Esophagus muscularis mucosa (tissue), 4 donors: ENCODE measurements around the gene CUTC. TPM values are rescaled to one million over a fixed set of nuclear protein-coding genes. Genes with fewer than 3 reads are reported as not detected.

ENCODE experiments used
- DNase-seq: peaks from one replicate; pipeline ENCODE4 v3.0.0-alpha.2; 2017; ENCODE audit errors: extremely low spot score
- H3K27ac ChIP-seq, 4 donors: fragments of 200-600 bp; sonication (generic); replicated peaks in 1 of 4; 1 replicate in 3 of 4; 2 replicates in 1 of 4; pipeline ENCODE4 v1.5.1; 2016 to 2019; ENCODE audit warnings: mild to moderate bottlenecking in 1 of 4
- H3K27me3 ChIP-seq, 4 donors: fragments of 200-600 bp; sonication (generic); one replicate each; pipeline versions ENCODE4 v1.5.1 to v1.6.0; 2016 to 2019
- H3K36me3 ChIP-seq, 4 donors: fragments of 200-600 bp; sonication (generic); one replicate each; pipeline ENCODE4 v1.5.1; 2016 to 2019
- H3K4me1 ChIP-seq, 4 donors: fragments of 200-600 bp; sonication (generic); one replicate each; pipeline ENCODE4 v1.5.1; 2016 to 2019
- H3K4me3 ChIP-seq, 4 donors: fragments of 200-600 bp; sonication (generic); 1 replicate in 2 of 4; 2 replicates in 2 of 4; pipeline ENCODE4 v1.5.1; 2016 to 2019; ENCODE audit warnings: mild to moderate bottlenecking in 4 of 4, moderate library complexity in 1 of 4
- H3K9me3 ChIP-seq, 4 donors: fragments of 200-600 bp; sonication (generic); 1 replicate in 3 of 4; 2 replicates in 1 of 4; pipeline ENCODE4 v1.5.1; 2016 to 2019
- EP300 ChIP-seq: sonication (generic); formaldehyde crosslinking; IDR thresholded peaks from one replicate; pipeline ENCODE4 v1.6.1; 2017; ENCODE audit warnings: antibody characterized with exemption
- POLR2A ChIP-seq: fragments of 450-650 bp; IDR thresholded peaks from one replicate; pipeline ENCODE4 v1.6.1; 2017; ENCODE audit warnings: antibody characterized with exemption, moderate library complexity, mild to moderate bottlenecking, low read depth
- POLR2AphosphoS5 ChIP-seq, 2 donors: sonication (generic); formaldehyde crosslinking; IDR thresholded peaks; one replicate each; pipeline ENCODE4 v1.6.1; 2017; ENCODE audit warnings: antibody characterized with exemption in 2 of 2
- WGBS: methylation state at CpG from one replicate; pipeline ENCODE4 v1.1.5; 2018; 5-methylcytosine and 5-hydroxymethylcytosine counted together
- intact Hi-C: fragments of 100-400 bp; cut with DNase I; formaldehyde crosslinking; loops from one replicate; pipeline ENCODE4 v1.15.1; 2023
- total RNA-seq, 4 donors: library from RNA; depleted of rRNA; stranded (reverse); fragments of >200 nt; gene quantifications; one replicate each; pipeline versions ENCODE4 v1.1.0 to v1.2.1, GENCODE V29; 2016
- TF ChIP-seq, protein P1 (sequence below), 3 experiments: fragments of 200-600 bp in 2 of 3; fragments of 450-650 bp in 1 of 3; sonication (generic) in 2 of 3; IDR thresholded peaks; one replicate each; pipeline ENCODE4 v1.5.1; 2017 to 2019; ENCODE audit warnings: antibody characterized with exemption in 3 of 3, mild to moderate bottlenecking in 2 of 3, moderate library complexity in 1 of 3

Gene CUTC
- total RNA-seq, 4 donors from 2014 or later: 17.6 to 28.7 (median 24.1) TPM

DNA sequence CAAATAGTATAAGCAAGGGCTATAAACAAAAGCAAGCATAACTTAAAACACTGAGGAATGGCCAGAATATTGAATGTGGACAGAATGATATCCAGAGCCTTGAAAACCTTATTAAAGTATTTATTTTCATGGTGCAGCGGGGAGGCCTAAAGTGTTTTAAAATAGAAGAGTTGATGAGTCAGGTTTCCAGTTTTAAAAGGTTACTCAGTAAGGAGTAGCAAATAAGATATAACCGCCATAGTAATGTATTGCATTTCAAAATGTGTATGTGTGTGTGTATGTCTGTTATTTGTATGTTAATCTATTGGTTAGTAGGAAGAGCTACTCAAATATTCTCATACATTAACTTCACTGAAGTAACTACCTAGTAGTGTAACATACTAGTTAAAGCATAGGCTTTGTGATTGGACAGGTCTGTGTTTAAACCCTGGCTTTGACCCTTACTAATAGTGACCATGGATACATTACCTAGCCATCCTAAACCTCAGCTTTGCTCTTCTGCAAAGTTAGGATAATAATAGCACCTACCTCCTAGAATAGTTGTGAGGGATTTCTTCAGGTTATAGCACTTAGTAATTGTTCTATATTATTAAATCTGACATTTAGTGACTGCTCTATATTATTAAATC lies 16.9 kb downstream of the CUTC start:
- DNase-seq: no peak
- WGBS: 90% methylated on average over 2 of the region's 2 CpGs
- H3K36me3 ChIP-seq: peaks cover 47 to 93% (median 79%) of the 10 kb centered on the region in 4 donors
- no peak overlapping the region for H3K27ac ChIP-seq
- no peaks in the 10 kb centered on the region for H3K4me1 ChIP-seq
- no peak overlapping the region for H3K4me3 ChIP-seq
- intact Hi-C loops: no loop called here
- H3K27me3 ChIP-seq: no peaks in the 10 kb centered on the region
- no peaks in the 10 kb centered on the region for H3K9me3 ChIP-seq
- TF ChIP-seq, protein P1, sequence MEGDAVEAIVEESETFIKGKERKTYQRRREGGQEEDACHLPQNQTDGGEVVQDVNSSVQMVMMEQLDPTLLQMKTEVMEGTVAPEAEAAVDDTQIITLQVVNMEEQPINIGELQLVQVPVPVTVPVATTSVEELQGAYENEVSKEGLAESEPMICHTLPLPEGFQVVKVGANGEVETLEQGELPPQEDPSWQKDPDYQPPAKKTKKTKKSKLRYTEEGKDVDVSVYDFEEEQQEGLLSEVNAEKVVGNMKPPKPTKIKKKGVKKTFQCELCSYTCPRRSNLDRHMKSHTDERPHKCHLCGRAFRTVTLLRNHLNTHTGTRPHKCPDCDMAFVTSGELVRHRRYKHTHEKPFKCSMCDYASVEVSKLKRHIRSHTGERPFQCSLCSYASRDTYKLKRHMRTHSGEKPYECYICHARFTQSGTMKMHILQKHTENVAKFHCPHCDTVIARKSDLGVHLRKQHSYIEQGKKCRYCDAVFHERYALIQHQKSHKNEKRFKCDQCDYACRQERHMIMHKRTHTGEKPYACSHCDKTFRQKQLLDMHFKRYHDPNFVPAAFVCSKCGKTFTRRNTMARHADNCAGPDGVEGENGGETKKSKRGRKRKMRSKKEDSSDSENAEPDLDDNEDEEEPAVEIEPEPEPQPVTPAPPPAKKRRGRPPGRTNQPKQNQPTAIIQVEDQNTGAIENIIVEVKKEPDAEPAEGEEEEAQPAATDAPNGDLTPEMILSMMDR (IDR thresholded peaks at IDR 0.05): no peak
- TF ChIP-seq POLR2AphosphoS5 (IDR thresholded peaks at IDR 0.05): no peak
- no peak for TF ChIP-seq EP300

DNA sequence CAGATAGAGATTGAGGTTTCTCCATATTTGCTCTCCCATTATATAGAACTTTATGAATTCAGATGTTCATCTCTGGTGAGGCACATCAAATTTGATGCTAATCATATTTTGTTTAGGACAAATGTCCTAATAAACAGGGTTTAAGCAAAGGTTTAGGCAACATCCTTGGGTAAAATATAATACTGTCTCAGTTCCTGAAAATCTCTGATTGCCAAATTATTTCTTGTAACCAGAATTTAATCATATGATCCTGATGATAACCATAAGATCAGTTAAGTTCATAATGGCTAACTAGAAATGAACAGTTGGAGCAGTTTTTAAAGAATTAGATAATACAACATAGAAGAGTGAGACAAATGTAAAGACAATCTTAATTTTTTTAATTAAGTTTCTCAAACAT lies 18.6 kb downstream of the CUTC start:
- no peak for DNase-seq
- no peak for TF ChIP-seq POLR2A
- TF ChIP-seq EP300: no peak
- TF ChIP-seq, protein P1 (IDR thresholded peaks at IDR 0.05): no peak
- TF ChIP-seq POLR2AphosphoS5 (IDR thresholded peaks at IDR 0.05): no peak
- Histone ChIP-seq H3K4me3 (no peak overlapping the region), H3K27ac (no peak overlapping the region), H3K27me3 (no peaks in the 10 kb centered on the region), H3K9me3 (no peaks in the 10 kb centered on the region), H3K4me1 (no peaks in the 10 kb centered on the region), H3K36me3 (peaks cover 43 to 93% (median 79%) of the 10 kb centered on the region in 4 donors)
- intact Hi-C loops: no loop called here

DNA sequence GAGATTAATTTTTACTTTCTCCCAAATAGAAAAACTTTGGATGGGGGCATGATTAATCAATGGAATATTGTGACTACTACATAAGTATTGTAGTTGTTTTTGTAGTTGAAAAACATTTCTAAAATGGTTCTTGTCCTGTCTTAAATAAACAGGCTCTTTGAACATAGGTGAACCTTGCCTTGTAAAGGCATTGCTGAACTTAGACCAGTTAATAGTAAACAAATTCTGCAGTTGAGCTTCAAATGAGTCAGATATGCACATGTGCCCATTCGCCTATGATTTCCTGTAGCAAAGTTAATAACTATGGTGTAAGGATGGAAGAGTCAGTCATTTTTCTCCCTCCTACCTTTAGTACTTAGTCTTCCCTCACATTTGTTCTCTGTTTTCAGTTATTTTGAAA lies 22.6 kb downstream of the CUTC start:
- no peaks in the 10 kb centered on the region for H3K9me3 ChIP-seq
- peaks cover 37 to 95% (median 80%) of the 10 kb centered on the region in 4 donors for H3K36me3 ChIP-seq
- no peak for DNase-seq
- H3K4me1 ChIP-seq: no peaks in the 10 kb centered on the region
- no peak overlapping the region for H3K27ac ChIP-seq
- TF ChIP-seq EP300 (no peak), POLR2AphosphoS5 (IDR thresholded peaks at IDR 0.05) (no peak), POLR2A (no peak)
- TF ChIP-seq, protein P1 (IDR thresholded peaks at IDR 0.05): no peak
- 94% methylated on average over 1 of the region's 1 CpG for WGBS
- intact Hi-C loops: no loop called here
- H3K4me3 ChIP-seq: no peak overlapping the region
- H3K27me3 ChIP-seq: no peaks in the 10 kb centered on the region

DNA sequence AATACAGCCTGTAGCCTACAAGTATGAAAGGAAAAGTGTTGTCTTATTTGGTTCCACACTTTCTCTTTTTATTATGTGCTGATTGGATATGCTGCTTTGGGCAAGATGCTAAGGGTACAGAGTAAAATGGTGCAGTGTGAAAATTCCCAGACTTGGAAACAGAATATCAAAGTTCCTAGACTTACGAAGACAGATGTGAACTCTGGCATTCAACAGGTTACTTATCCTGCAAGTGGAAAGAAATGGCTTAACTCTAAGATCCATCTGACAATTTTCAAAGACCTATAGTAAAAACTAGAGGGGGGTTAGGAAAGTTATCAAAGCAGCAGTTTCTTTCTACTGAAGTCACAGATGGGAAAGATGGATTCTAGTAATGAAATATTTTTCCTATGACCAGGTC lies 24.1 kb downstream of the CUTC start:
- Histone ChIP-seq H3K27ac (no peak overlapping the region), H3K27me3 (no peaks in the 10 kb centered on the region), H3K9me3 (no peaks in the 10 kb centered on the region), H3K4me3 (no peak overlapping the region), H3K4me1 (no peaks in the 10 kb centered on the region), H3K36me3 (peaks cover 44 to 92% (median 84%) of the 10 kb centered on the region in 4 donors)
- DNase-seq: no peak
- intact Hi-C loops: no loop called here
- TF ChIP-seq, protein P1 (IDR thresholded peaks at IDR 0.05): no peak
- TF ChIP-seq POLR2A (no peak), POLR2AphosphoS5 (IDR thresholded peaks at IDR 0.05) (no peak), EP300 (no peak)
- WGBS: 100% methylated on average over 1 of the region's 1 CpG
